Heart right ventricle (tissue), 16 donors: ENCODE data around the gene SLIT3. TPM values are rescaled to one million over a fixed set of nuclear protein-coding genes. Genes with fewer than 3 reads are reported as not detected.

ENCODE experiments used
- ATAC-seq, 8 donors: fragments of 200-7000 bp; cut with Tn5 transposase; one replicate each; pipeline ENCODE4 v1.9.1; 2020; ENCODE audit warnings: mild to moderate bottlenecking in 8 of 8, moderate library complexity in 8 of 8, moderate number of reproducible peaks in 1 of 8
- DNase-seq, 2 donors: peaks; one replicate each; pipeline ENCODE4 v3.0.0-alpha.2; 2020
- H3K27ac ChIP-seq, 10 donors: fragments of 200-600 bp; sonication (generic) in 2 of 10; one replicate each; pipeline versions ENCODE4 v1.5.0 to v1.8.0; 2020 to 2022; ENCODE audit warnings: mild to moderate bottlenecking in 3 of 10
- H3K27me3 ChIP-seq, 7 donors: fragments of 200-600 bp; one replicate each; pipeline ENCODE4 v1.8.0; 2021 to 2022; ENCODE audit warnings: mild to moderate bottlenecking in 2 of 7
- H3K36me3 ChIP-seq, 9 donors: fragments of 200-600 bp; sonication (generic) in 1 of 9; one replicate each; pipeline versions ENCODE4 v1.5.0 to v1.8.0; 2020 to 2022; ENCODE audit warnings: mild to moderate bottlenecking in 2 of 9
- H3K4me1 ChIP-seq, 9 donors: fragments of 200-600 bp; sonication (generic) in 1 of 9; one replicate each; pipeline versions ENCODE4 v1.5.0 to v1.8.0; 2020 to 2022; ENCODE audit warnings: mild to moderate bottlenecking in 4 of 9
- H3K4me3 ChIP-seq, 10 donors: fragments of 200-600 bp; sonication (generic) in 2 of 10; one replicate each; pipeline versions ENCODE4 v1.5.0 to v1.8.0; 2020 to 2022; ENCODE audit warnings: mild to moderate bottlenecking in 7 of 10, moderate library complexity in 2 of 10
- H3K9me3 ChIP-seq, 11 donors: fragments of 200-600 bp in 10 of 11; sonication (generic) in 2 of 11; one replicate each; pipeline versions ENCODE4 v1.5.0 to v1.8.0; 2013 to 2022; ENCODE audit warnings: mild to moderate bottlenecking in 2 of 11, control low read depth in 1 of 11, moderate library complexity in 1 of 11
- CTCF ChIP-seq, 9 donors: fragments of 200-600 bp; sonication (generic) in 2 of 9; IDR thresholded peaks; one replicate each; pipeline versions ENCODE4 v1.5.0 to v1.8.0; 2021 to 2022; ENCODE audit warnings: antibody characterized with exemption in 9 of 9, mild to moderate bottlenecking in 5 of 9, moderate library complexity in 1 of 9
- WGBS, 2 donors: extraction: QIAGEN DNeasy Blood & Tissue Kit; methylation state at CpG; one replicate each; pipeline ENCODE4 v1.1.7; 2013; ENCODE audit warnings: inconsistent platforms in 1 of 2; 5-methylcytosine and 5-hydroxymethylcytosine counted together
- intact Hi-C, 10 donors: fragments of 100-400 bp; cut with DNase I; formaldehyde crosslinking; loops; one replicate each; pipeline versions ENCODE4 v1.11.1 to v1.14.2; 2022
- polyA plus RNA-seq, 2 donors: library from polyadenylated mRNA; stranded (reverse); fragments of 200-250 nt; gene quantifications; one replicate each; pipeline ENCODE4 v1.2.3, GENCODE V29; 2013
- total RNA-seq, 10 donors: library from RNA; stranded (reverse); fragmentation: NEBNext Ultra II Directional in 3 of 10; extraction: Animal tissue kit (Norgen Biotek cat#: 25700) in 3 of 10; gene quantifications; one replicate each; pipeline versions ENCODE4 v1.2.1 to v1.2.4, GENCODE V29; 2021 to 2023
- donor health status: Arrhythmogenic right ventricular cardiomyopathy.
- donor health status: ischemic (EF 13 %, LVEDD 7.1; RV severe dilation, severe dysfunction).
- donor health status: healthy with polysubstance abuse.
- donor health status: DM: no; HTN: yes; CAD: no.
- donor health status: DM: no; HTN: no; CAD: no.
- donor health status: ischemic (EF 25% LVEDD 6.9; RV normal size, moderate dysfunction).
- donor health status: ischemic (EF 25% LVEDD 5.7; RV mildly dilated, moderate dysfunction).
- donor health status: healthy.
- donor health status: DM: yes; HTN: yes; CAD: no.
- donor health status: Ischemic cardiomyopathy.
- donor health status: ischemic (EF 35%, LVEDD 5.7; RV mildly dilated, moderate dysfunction).
- donor health status: nonischemic (EF 11% LVEDD 7.7; RV severe dilation, severe dysfunction).
- donor health status: DM: yes; HTN: yes; CAD: no.
- donor health status: PGD.
- donor health status: ischemic (EF 29% LVEDD 5.4; RV normal size, mild dysfunction).
- donor health status: nonischemic (EF 23%, LVEDD 6.1; RV moderate dilation, normal function).

The SLIT3 gene
- total and polyA plus RNA-seq, 12 donors = 2.0 to 29.2 (median 12.1) TPM

GRCh38 chr5:168766426-168766700 is 534.6 kb downstream of the SLIT3 start:
- Histone ChIP-seq H3K27ac (peak overlapping the region in 1 of 10 donors; percentile 6), H3K9me3 (no peaks in the 10 kb centered on the region), H3K27me3 (no peaks in the 10 kb centered on the region), H3K36me3 (no peaks in the 10 kb centered on the region), H3K4me3 (no peak overlapping the region), H3K4me1 (peaks cover 0 to 5% (median 0%) of the 10 kb centered on the region in 9 donors)
- intact Hi-C loops = no loop called here
- no peak for TF ChIP-seq CTCF (IDR thresholded peaks at IDR 0.05)
- peak in 2 of 8 donors; percentile 19 to 25 for ATAC-seq
- no peak for DNase-seq
- WGBS, 2 donors = 81 to 98% methylated on average over 2 of the region's 2 CpGs

- Histone ChIP-seq H3K27ac (peak overlapping the region in 2 of 10 donors; percentile 6 to 9), H3K9me3 (no peaks in the 10 kb centered on the region), H3K4me3 (no peak overlapping the region), H3K36me3 (no peaks in the 10 kb centered on the region), H3K4me1 (peaks cover 0 to 5% (median 0%) of the 10 kb centered on the region in 9 donors), H3K27me3 (no peaks in the 10 kb centered on the region)
- TF ChIP-seq CTCF (IDR thresholded peaks at IDR 0.05) = no peak
- intact Hi-C loops = no loop called here
- DNase-seq (peak; percentile 21 to 28), ATAC-seq (peak in 4 of 8 donors; percentile 29 to 63 (median 36))
- 43 to 73% methylated on average over 9 of the region's 9 CpGs for WGBS, 2 donors
Measured at GRCh38 chr5:168765551-168766425, 535.2 kb downstream of the SLIT3 start.

GRCh38 chr5:168765086-168765550 is 535.8 kb downstream of the SLIT3 start:
- no peak for TF ChIP-seq CTCF (IDR thresholded peaks at IDR 0.05)
- Histone ChIP-seq H3K9me3 (no peaks in the 10 kb centered on the region), H3K27ac (no peak overlapping the region), H3K36me3 (peaks cover 0 to 3% (median 0%) of the 10 kb centered on the region in 9 donors), H3K27me3 (no peaks in the 10 kb centered on the region), H3K4me3 (no peak overlapping the region), H3K4me1 (peaks cover 0 to 5% (median 0%) of the 10 kb centered on the region in 9 donors)
- WGBS, 2 donors = 83 to 85% methylated on average over 15 of the region's 15 CpGs
- ATAC-seq = no peak
- intact Hi-C loops = no loop called here
- DNase-seq = no peak

GRCh38 chr5:168756453-168757391 is 544.2 kb downstream of the SLIT3 start:
- no peak for TF ChIP-seq CTCF (IDR thresholded peaks at IDR 0.05)
- WGBS, 2 donors = 83 to 88% methylated on average over 10 of the region's 10 CpGs
- no peaks in the 10 kb centered on the region for H3K27me3 ChIP-seq
- no peaks in the 10 kb centered on the region for H3K4me1 ChIP-seq
- ATAC-seq = no peak
- H3K36me3 ChIP-seq = peaks cover 0 to 15% (median 0%) of the 10 kb centered on the region in 9 donors
- DNase-seq = no peak
- intact Hi-C loops = no loop called here
- H3K9me3 ChIP-seq = no peaks in the 10 kb centered on the region
- no peak overlapping the region for H3K27ac ChIP-seq
- H3K4me3 ChIP-seq = no peak overlapping the region
